Endodermal cell (in vitro differentiated cells): ENCODE results near the gene CACFD1. TPM values are rescaled to one million over a fixed set of nuclear protein-coding genes. Genes with fewer than 3 reads are reported as not detected.

Source experiments
- DNase-seq: peaks from one replicate; pipeline ENCODE4 v3.0.0-alpha.2; 2017
- H3K27ac ChIP-seq: 2 replicates; pipeline ENCODE4 v1.5.1; 2013; ENCODE audit warnings: mild to moderate bottlenecking, low read depth, low read length, moderate library complexity
- H3K27me3 ChIP-seq: 2 replicates; pipeline ENCODE4 v1.6.1; 2013; ENCODE audit warnings: mild to moderate bottlenecking, low read length, moderate library complexity; ENCODE audit not compliant: insufficient read depth, control insufficient read depth, poor library complexity, severe bottlenecking
- H3K36me3 ChIP-seq: 2 replicates; pipeline ENCODE4 v1.7.0; 2013; ENCODE audit warnings: mild to moderate bottlenecking, low read length, moderate library complexity; ENCODE audit not compliant: control insufficient read depth, insufficient read depth
- H3K4me1 ChIP-seq: one replicate; pipeline ENCODE4 v1.7.0; 2013; ENCODE audit warnings: low read length; ENCODE audit not compliant: control insufficient read depth, insufficient read depth
- H3K4me3 ChIP-seq: 2 replicates; pipeline ENCODE4 v1.5.1; 2013; ENCODE audit warnings: mild to moderate bottlenecking, low read length, moderate library complexity
- H3K9ac ChIP-seq: 2 replicates; pipeline ENCODE4 v1.6.1; 2013; ENCODE audit warnings: mild to moderate bottlenecking, low read length, moderate library complexity; ENCODE audit not compliant: poor library complexity, severe bottlenecking; ENCODE audit errors: extremely low read depth
- H3K9me3 ChIP-seq: 2 replicates; pipeline ENCODE4 v1.6.1; 2013; ENCODE audit warnings: mild to moderate bottlenecking, low read length, moderate library complexity; ENCODE audit not compliant: control insufficient read depth
- H3K27ac Mint-ChIP-seq: 2 replicates; pipeline ENCODE4 v1.8.0; 2020; ENCODE audit warnings: mixed read lengths
- H3K27me3 Mint-ChIP-seq: 2 replicates; pipeline ENCODE4 v1.8.0; 2021; ENCODE audit warnings: mild to moderate bottlenecking, mixed read lengths; ENCODE audit not compliant: insufficient read depth
- H3K36me3 Mint-ChIP-seq: 2 replicates; pipeline ENCODE4 v1.8.0; 2020; ENCODE audit warnings: low read depth, mixed read lengths
- H3K4me1 Mint-ChIP-seq: 2 replicates; pipeline ENCODE4 v1.8.0; 2020; ENCODE audit warnings: mixed read lengths
- H3K4me3 Mint-ChIP-seq: 2 replicates; pipeline ENCODE4 v1.8.0; 2020; ENCODE audit warnings: mild to moderate bottlenecking, moderate library complexity, mixed read lengths
- H3K9me3 Mint-ChIP-seq: 2 replicates; pipeline ENCODE4 v1.8.0; 2020; ENCODE audit warnings: mild to moderate bottlenecking, mixed read lengths
- CTCF ChIP-seq: fragments of 200-600 bp; sonication (generic); conservative IDR thresholded peaks from 2 replicates; pipeline ENCODE4 v1.5.0; 2021; ENCODE audit warnings: antibody characterized with exemption, mild to moderate bottlenecking
- WGBS, 2 experiments: methylation state at CpG; one replicate each; pipeline versions ENCODE4 v1.1.5 to v1.1.7; 2013; ENCODE audit warnings: missing lambda C conversion rate in 2 of 2, mixed read lengths in 1 of 2; ENCODE audit not compliant: insufficient coverage in 1 of 2, insufficient read length in 1 of 2; 5-methylcytosine and 5-hydroxymethylcytosine counted together
- total RNA-seq, 2 donors: library from RNA; stranded (reverse); fragmentation: NEBNext Ultra II Directional in 1 of 2; extraction: Animal tissue kit (Norgen Biotek cat#: 25700) in 1 of 2; gene quantifications; 2 replicates in 1 of 2; 3 replicates in 1 of 2; pipeline ENCODE4 v1.2.1, GENCODE V29; 2021

The CACFD1 gene
- total RNA-seq, 2 donors from 2014 or later = 30.6 to 35.0 TPM

GRCh38 chr9:133513214-133514100 lies 53.7 kb downstream of the CACFD1 start:
- peaks cover 8% of the 10 kb centered on the region for H3K4me1 Mint-ChIP-seq
- H3K9me3 Mint-ChIP-seq = no peaks in the 10 kb centered on the region
- H3K27ac Mint-ChIP-seq = no peak overlapping the region
- H3K27me3 ChIP-seq = no peaks in the 10 kb centered on the region
- no peak overlapping the region for H3K4me3 ChIP-seq
- no peaks in the 10 kb centered on the region for H3K36me3 ChIP-seq
- H3K27me3 Mint-ChIP-seq = no peaks in the 10 kb centered on the region
- no peak overlapping the region for H3K4me3 Mint-ChIP-seq
- no peak overlapping the region for H3K27ac ChIP-seq
- no peaks in the 10 kb centered on the region for H3K36me3 Mint-ChIP-seq
- 89 to 91% methylated on average over 15 to 28 of the region's 28 CpGs for whole genome bisulfite sequencing, 2 experiments
- H3K9me3 ChIP-seq = no peaks in the 10 kb centered on the region
- no peak for TF ChIP-seq CTCF
- no peak overlapping the region for H3K9ac ChIP-seq
- no peak for DNase-seq
- peaks cover 5% of the 10 kb centered on the region for H3K4me1 ChIP-seq

- Mint-ChIP-seq H3K9me3 (no peaks in the 10 kb centered on the region), H3K4me1 (peaks cover 2% of the 10 kb centered on the region), H3K4me3 (no peak overlapping the region), H3K36me3 (no peaks in the 10 kb centered on the region), H3K27ac (no peak overlapping the region), H3K27me3 (no peaks in the 10 kb centered on the region)
- no peak for TF ChIP-seq CTCF
- DNase-seq = no peak
- H3K27ac ChIP-seq = no peak overlapping the region
- H3K4me3 ChIP-seq = no peak overlapping the region
- H3K4me1 ChIP-seq = peaks cover under 1% of the 10 kb centered on the region
- H3K9me3 ChIP-seq = no peaks in the 10 kb centered on the region
- WGBS, 2 experiments = 83 to 88% methylated on average over 5 to 14 of the region's 14 CpGs
- H3K9ac ChIP-seq = no peak overlapping the region
- H3K36me3 ChIP-seq = no peaks in the 10 kb centered on the region
- no peaks in the 10 kb centered on the region for H3K27me3 ChIP-seq
These were observed 54.9 kb downstream of the CACFD1 start for GRCh38 chr9:133514460-133515239.

GRCh38 chr9:133515240-133515610 lies 55.4 kb downstream of the CACFD1 start:
- Mint-ChIP-seq H3K9me3 (no peaks in the 10 kb centered on the region), H3K27me3 (no peaks in the 10 kb centered on the region), H3K36me3 (no peaks in the 10 kb centered on the region), H3K4me1 (no peaks in the 10 kb centered on the region), H3K4me3 (no peak overlapping the region), H3K27ac (no peak overlapping the region)
- Histone ChIP-seq H3K4me3 (no peak overlapping the region), H3K36me3 (no peaks in the 10 kb centered on the region), H3K27me3 (no peaks in the 10 kb centered on the region), H3K4me1 (no peaks in the 10 kb centered on the region), H3K9me3 (no peaks in the 10 kb centered on the region), H3K9ac (no peak overlapping the region), H3K27ac (no peak overlapping the region)
- TF ChIP-seq CTCF = no peak
- no peak for DNase-seq
- WGBS, 2 experiments = 92 to 95% methylated on average over 10 of the region's 10 CpGs
